NCI-H1694 treated with DMSO at 0.1 percent for 48 hours (cell line): Measurements from ENCODE around the gene CANX.

Experiments
- DNase-seq: peaks from one replicate; lab custom pipeline; 2025; lab: John Stamatoyannopoulos, UW

Gene CANX

DNA sequence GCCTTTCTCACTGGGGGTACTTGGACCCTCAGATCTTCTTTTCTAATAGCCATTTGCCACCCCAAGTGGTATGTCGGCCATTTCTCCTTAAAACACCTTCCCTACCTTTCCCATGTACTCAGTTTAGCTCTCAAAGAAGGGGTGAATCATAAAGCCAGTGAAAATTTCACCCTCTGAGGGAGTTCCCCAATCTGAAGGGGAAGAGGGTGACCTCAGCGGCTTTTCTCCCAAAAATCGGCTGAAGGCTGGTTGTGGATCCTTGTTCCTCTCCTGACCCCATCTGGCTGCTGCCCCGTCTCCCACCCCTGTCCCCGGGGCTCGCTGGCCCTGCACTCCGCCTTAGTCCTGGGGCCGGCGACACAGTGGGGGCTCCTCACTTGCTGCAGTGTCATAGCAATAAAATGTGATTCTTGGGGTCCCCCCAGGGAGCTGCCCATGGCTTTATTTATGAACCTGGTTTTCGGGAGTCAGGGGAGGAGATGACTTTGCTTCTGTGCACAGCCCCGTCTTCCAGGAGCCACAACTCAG lies 77.7 kb downstream of the CANX start:
- no peak for DNase-seq

- no peak for DNase-seq
Observed at GRCh38 chr5:179777456-179777855, 78.7 kb downstream of the CANX start.

GRCh38 chr5:179777909-179778308 lies 79.1 kb downstream of the CANX start:
- DNase-seq: no peak

DNA sequence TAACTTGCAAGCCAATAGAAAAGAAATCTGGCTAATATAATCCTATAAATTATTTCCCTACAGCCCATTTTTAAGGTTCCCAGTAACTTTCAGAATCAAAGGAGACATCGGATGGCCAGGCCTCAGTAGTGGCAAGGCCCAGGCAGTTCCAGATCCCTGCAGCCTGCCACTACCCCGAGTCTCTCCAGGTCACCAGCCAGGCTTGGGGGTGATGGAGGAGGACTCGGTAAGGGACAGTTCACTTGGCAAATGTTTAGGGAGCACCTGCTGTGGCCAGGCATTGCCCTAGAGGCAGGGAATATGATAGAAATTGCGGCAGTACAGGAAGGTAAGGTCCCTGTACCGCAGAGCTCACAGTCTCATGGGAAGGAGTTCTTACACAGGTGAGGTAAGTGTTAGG lies 79.8 kb downstream of the CANX start:
- no peak for DNase-seq

DNA sequence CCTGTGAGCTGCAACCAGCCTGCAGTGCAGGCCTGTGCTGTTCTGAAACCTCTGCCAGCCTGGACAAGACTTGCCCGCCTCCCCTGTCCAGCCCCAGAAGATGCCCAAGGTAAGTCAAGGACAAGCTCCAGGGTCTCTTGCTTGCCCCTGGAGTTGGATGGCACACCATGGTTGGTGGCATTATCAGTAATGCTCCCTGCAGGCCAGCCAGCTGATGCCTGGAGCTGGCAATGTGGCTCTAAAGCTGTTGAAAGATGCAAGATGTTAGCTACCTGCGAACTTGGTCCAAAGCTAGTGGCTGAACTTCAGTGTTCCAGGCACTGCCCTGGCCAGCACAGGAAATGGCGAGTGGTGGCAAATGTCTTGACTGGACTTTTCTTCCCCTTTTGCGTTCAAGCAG lies 81.1 kb downstream of the CANX start:
- no peak for DNase-seq

GRCh38 chr5:179780362-179780761 lies 81.6 kb downstream of the CANX start:
- no peak for DNase-seq
